CD4-positive, alpha-beta T cell treated with Interleukin-6 at 100 ng/mL for 8 hours (primary cell): ENCODE data around the gene ACIN1.
A peak's percentile ranks its signal among the peaks of the same experiment; 100 is the strongest.

Experiments used
- DNase-seq: peaks from one replicate; pipeline ENCODE4 v3.0.0-alpha.2; 2020; ENCODE audit warnings: mixed read lengths, low spot score

ACIN1 gene

GRCh38 chr14:23094666-23095195 is at the start of gene ACIN1:
Gene ACIN1 (minus strand): TSS chr14:23095136. CDS start chr14:23095112, 24 bp downstream.
- peak; percentile 76 for DNase-seq

DNA sequence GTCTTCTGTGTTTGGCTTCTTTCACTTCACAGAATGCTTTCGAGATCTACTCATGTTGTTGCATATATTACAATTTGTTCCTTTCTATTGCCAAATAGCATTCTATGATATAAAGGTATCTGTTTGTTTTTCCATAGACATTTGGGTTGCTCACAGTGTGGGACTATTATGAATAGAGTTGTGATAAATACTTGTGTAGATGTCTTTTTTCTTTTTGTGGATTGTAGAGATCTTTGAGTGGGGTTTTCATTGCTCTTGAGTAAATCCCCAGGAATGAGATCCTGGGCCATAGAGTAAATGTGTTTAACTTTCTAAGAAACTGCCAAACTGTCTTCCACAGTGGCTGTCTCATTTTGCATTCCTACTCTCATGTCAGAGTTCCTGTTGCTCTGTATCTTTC is 49.0 kb upstream of the ACIN1 start:
- no peak for DNase-seq

DNA sequence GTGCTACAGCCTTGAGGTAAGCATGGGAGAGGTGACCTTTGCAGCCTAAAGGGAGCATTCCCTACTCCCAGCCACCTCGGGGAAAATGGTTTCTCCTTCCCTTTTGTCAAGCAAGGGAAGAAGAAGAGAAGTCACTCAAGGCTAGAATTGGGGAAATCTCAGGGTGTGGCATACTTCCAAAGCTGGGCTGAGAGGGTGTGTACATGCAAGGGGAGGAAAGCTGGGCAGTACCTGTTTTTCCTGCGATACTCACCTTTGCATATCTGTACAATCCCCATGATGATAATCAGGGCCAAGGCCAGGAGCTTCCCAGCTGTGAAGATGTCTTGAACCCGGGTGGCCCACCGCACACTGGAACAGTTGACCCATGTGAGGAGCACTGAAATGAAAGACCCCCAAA is 47.9 kb upstream of the ACIN1 start:
- DNase-seq = no peak

- no peak for DNase-seq
Measured at GRCh38 chr14:23141706-23142444, 46.9 kb upstream of the ACIN1 start.

DNA sequence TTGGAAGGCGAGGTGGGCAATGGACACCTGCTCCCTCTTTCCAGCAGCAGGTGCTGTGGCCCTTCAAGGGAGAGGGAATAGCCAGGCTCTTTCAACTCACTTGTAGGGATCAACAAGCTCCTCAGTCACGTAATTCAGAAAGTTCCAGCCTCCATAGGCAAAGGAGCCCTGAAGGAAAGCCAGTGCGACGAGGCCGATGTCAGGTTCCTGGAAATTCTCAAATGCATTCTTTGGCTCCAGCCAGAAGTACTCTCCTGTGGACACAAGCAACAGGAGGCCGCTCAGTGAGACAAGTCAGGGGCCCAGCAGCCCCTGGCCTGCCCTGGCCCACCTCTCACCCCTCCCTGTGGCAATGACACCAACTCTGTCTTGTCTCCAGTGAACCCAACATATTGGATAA is 45.4 kb upstream of the ACIN1 start:
- DNase-seq = no peak

DNA sequence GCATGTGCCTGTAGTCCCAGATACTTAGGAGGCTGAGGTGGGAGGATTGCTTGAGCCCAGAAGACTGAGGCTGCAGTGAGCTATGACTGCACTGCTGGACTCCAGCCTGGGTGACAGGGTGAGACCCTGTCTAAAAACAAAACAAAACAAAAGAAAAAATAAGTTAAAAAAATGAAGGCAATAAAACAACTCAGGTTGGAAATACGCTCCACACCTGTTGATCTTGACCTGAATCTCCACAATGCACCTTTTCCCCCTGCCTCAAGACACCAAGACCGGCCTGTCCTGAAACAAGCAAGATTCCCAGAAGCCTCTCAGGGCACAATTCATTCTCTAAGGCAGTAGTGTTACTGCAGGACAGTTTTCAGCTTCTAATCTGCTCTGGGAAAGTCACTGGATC is 44.9 kb upstream of the ACIN1 start:
- no peak for DNase-seq

DNA sequence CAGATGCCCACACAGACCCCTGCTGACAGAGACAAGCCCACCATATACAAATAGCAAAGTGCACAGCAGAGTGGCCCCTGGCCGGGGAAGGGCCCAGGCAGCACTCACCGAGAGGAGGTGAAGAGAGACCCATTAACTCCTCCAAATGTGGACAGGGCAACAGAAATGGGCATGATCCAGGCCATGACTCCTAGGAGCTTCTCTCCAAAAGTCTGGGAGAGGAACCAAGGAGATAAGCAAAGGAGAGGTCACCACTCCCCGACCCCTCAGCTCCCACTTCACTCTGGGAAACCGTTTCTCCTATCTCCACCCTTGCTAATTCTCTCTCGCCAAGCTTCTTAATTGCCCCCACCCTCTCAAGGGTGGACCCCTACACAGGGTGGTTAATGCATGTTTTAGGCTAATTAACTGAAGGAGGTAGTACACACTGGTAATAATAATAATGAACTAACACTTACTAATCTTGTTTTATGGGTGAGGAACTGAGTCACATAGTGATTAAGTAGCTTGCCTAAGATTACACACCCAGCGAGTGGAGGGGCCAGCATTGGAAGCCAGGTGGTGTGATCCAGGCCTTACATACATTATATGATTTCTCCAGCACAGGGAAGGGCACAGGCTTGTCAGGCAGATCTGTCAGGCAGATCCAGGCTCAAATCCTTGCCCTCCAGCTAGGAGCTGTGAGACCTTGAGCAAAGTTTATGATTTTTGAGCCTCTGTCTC is 43.0 kb upstream of the ACIN1 start:
- DNase-seq = no peak

GRCh38 chr14:23137192-23137812 is 42.4 kb upstream of the ACIN1 start:
- DNase-seq = no peak

DNA sequence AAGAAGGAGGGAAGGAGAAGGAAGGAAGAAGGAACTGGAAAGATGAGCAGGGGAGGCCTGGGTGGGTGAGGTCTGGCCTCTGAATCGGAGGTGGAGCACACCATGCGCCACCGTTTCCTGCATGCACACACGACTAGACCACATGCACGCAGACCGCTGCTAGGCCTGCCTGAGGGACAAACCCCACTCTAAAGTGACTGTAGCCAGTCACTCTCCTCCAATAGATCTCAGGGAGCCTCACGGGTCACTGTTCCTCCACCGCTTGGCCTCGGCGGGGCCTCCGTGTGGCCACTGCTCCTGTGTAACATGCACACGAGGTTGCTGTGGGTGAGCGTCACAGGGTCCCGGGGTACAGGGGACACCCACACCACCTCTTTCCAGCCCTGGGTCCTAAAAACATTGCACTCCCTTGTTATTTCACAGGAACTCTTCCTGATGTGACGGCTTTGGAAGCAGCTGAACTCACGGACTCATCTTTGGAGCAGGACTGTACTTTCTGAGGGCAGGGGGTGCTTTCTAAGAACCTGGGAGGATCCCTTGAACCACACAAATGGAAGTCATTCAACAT is 41.7 kb upstream of the ACIN1 start:
- DNase-seq = no peak

- no peak for DNase-seq
Measured at GRCh38 chr14:23132970-23133369, 38.0 kb upstream of the ACIN1 start.

DNA sequence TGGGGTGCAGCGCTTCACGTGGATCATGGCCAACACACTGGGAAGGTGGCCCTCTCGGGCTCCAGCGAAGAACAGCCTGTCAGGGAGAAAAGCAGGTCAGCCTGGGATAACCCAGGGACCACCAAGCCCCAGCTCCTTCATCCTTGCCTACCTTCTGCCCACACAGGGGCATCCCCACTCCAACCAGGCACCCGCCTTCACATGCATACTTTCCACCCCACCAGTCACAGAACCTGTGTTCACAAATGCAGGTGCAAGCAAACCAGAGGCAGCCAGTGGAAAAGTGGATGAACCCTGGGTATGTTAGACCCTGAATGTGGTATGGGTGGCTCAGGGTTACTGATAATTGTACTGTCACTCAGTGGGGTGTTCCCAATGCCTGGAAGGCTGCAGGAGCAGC is 36.5 kb upstream of the ACIN1 start:
- no peak for DNase-seq

DNA sequence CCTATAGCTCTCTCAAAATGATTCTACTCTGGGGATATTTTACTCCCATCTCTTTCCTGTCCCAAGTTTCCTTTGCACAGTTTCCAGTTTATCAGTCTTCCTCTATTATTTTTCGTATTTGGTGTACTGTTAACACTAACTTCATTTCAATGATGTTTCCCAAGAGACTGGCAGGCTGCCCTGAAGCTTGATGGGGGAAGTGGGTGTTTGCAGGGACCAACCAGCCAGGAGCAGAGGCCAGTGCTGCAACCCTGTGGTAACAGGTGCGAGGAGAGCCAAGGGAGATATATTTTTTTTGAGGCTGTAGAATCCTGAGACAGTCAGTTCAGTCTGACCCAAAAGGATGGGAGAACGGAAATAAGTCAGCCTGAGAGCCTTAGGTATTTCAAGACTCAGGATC is 35.9 kb upstream of the ACIN1 start:
- DNase-seq = no peak

DNA sequence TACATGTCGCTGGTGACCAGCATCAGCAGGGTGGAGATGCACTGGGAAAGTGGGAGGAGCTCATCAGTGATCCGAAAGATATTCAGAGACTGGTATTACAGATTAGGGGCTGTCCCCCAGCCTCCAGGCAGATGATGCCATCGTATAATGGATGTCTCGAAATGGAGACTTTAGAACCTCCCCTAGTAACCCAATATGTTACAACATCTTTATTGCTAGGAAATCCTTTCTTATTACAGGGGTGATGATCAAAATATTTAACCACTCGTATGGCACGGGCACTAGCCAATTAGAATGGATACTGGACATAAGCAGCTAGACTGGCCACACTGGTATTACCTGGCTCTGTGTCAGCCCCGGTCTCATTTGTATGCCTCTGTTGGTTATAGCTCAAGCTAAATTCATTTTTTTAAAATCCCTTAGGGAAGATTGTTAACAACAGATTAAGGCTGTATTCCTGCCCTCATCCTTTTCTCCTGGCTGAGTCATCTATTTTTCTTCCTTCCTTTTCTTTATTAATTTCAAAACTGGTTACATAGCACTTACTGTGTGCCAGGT is 34.9 kb upstream of the ACIN1 start:
- DNase-seq = no peak

- no peak for DNase-seq
Measured at GRCh38 chr14:23128969-23129758, 34.2 kb upstream of the ACIN1 start.

GRCh38 chr14:23127861-23128260 is 32.9 kb upstream of the ACIN1 start:
- DNase-seq = no peak

DNA sequence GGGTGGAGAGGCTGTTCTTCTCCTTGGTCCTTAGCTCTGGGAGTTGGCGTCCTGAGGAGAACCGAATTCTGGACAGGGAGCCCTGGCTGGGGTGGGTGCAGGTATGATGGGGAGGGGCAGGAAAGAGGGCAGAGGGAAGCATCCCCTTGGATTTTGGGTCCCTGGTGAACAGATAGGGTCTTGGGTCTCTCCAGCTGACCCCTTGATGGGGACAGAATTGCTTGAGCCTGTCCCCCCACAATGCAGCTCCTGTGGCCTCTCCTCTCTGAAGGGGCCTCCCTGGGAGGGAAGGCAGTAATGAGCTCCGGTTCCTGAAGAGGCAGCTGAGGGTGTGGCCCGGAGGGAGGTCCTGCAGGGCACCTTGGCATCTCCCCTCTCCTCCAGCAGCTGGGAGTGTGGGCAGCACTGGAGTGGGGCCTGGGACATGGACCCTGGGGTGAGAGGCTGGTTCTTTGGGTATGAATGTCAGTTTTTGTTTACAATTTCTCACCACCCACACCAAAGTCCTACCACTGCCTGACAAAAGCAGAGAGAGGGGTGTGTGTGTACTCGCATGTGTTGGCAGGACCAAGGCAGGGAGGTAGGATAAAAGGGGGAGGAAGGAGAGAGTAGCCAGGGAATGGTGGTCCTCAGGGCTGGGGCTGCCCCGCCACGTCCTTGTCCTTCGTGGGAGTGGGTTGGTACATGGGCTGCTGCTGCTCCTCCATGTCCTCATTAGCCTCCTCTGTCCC is 31.8 kb upstream of the ACIN1 start:
- DNase-seq = no peak

DNA sequence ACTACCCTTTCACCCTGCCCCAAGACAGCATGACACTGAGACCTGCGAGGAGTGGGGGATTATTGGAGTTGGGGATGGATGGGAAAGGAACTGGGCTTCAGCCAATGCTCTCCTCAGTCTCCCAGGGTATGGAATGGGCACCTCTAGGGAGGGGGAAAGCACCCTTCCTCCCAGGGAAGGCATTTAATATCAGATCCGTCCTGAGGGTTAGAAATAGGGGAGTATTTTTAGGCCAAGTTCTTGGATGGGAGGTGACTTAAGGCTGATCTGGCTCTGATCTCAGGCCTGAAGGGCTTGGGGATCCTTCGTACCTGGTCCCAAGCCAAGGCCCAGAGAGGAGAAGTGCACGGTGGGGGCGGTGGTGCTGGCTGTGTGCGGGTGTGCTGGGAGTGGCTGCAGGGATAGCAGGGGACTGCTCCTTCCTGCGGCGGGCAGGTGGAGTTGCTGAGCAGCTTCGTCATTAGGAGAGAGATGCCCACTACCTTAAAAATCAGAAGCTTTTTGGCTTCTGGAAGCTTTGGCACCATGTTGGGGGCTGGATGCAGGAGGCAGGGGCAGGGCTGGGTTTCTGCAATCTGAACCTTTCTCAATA is 31.1 kb upstream of the ACIN1 start:
- DNase-seq = no peak

DNA sequence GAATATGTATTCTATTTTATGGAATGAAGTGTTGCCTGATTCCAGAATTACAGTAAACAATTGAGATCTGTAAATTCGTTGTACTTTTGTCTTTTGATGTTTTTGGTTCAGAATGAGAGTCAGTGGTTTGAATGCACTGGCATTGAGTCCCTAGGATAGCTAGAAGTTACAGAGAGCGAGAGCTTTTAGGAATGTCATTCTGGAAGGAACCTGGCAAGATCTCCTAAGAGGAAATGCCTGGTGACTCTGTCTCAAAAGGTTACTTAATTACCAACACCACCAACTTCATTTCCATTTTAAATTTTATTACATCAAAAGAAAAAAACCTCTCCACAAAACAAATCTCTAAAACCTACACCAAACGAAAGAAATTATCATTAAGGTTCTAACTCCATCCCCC is 30.1 kb upstream of the ACIN1 start:
- no peak for DNase-seq

- DNase-seq = no peak
Measured at GRCh38 chr14:23124337-23124954, 29.5 kb upstream of the ACIN1 start.

GRCh38 chr14:23123419-23123818 is 28.5 kb upstream of the ACIN1 start:
- DNase-seq = no peak
